HG03064 (cell line): Measurements from ENCODE around the gene COQ9.
"Not testable (repeated sequence)": the region's sequence is repeated elsewhere in the genome, so short reads cannot be mapped to it uniquely, and the experiment has no call there.

ENCODE experiments used
- ATAC-seq: cut with Tn5 transposase; IDR thresholded peaks from one replicate; pipeline ENCODE4 v1.9.1; 2021; ENCODE audit warnings: low read depth; ENCODE audit not compliant: unreplicated experiment

The COQ9 gene

GRCh38 chr16:57426356-57426755 lies 20.9 kb upstream of the COQ9 start:
- ATAC-seq: no peak

GRCh38 chr16:57427307-57427706 lies 20.0 kb upstream of the COQ9 start:
- no peak for ATAC-seq

- ATAC-seq: no peak
These were observed 19.5 kb upstream of the COQ9 start for GRCh38 chr16:57427824-57428223.

GRCh38 chr16:57430955-57431354 lies 16.3 kb upstream of the COQ9 start:
- ATAC-seq: no peak

- ATAC-seq: no peak
These were observed 14.8 kb upstream of the COQ9 start for GRCh38 chr16:57432505-57432904.

- no peak for ATAC-seq
These were observed 14.3 kb upstream of the COQ9 start for GRCh38 chr16:57432989-57433388.

- no peak for ATAC-seq
These were observed 13.3 kb upstream of the COQ9 start for GRCh38 chr16:57434003-57434402.

- no peak for ATAC-seq
These were observed 11.4 kb upstream of the COQ9 start for GRCh38 chr16:57435838-57436237.

GRCh38 chr16:57439947-57440346 lies 7.3 kb upstream of the COQ9 start:
- ATAC-seq: not testable (repeated sequence)

GRCh38 chr16:57440551-57440950 lies 6.7 kb upstream of the COQ9 start:
- not testable (repeated sequence) for ATAC-seq

GRCh38 chr16:57444711-57445110 lies 2.6 kb upstream of the COQ9 start:
- no peak for ATAC-seq

- ATAC-seq: no peak
These were observed 1.8 kb upstream of the COQ9 start for GRCh38 chr16:57445510-57445909.

- peak; percentile 26 for ATAC-seq
These were observed 621 bp upstream of the COQ9 start for GRCh38 chr16:57446531-57447185.

GRCh38 chr16:57452021-57452420 lies 4.7 kb downstream of the COQ9 start:
- ATAC-seq: no peak

- ATAC-seq: peak; percentile 75
These were observed 15.1 kb downstream of the COQ9 start, which contains the start of gene POLR2C for GRCh38 chr16:57462209-57462977. TSS of gene POLR2C (plus strand) at chr16:57462679. CDS start at chr16:57462725, 46 bp downstream.

GRCh38 chr16:57462978-57463362 lies 15.7 kb downstream of the COQ9 start:
- ATAC-seq: no peak

- no peak for ATAC-seq
These were observed 17.2 kb downstream of the COQ9 start for GRCh38 chr16:57464523-57464922.

- no peak for ATAC-seq
These were observed 21.1 kb downstream of the COQ9 start for GRCh38 chr16:57468346-57468745.

- ATAC-seq: no peak
These were observed 21.8 kb downstream of the COQ9 start for GRCh38 chr16:57469046-57469445.

- no peak for ATAC-seq
These were observed 22.7 kb downstream of the COQ9 start for GRCh38 chr16:57469917-57470470.

GRCh38 chr16:57470711-57471110 lies 23.4 kb downstream of the COQ9 start:
- ATAC-seq: no peak

- no peak for ATAC-seq
These were observed 23.9 kb downstream of the COQ9 start for GRCh38 chr16:57471209-57471608.
